Stimulated activated CD4-positive, alpha-beta T cell treated with anti-CD3 and anti-CD28 coated beads, Interleukin-1b, Interleukin-23, amount 100 ng/mL, for 1 hour (primary cell): ENCODE results near the gene MAEA.

ENCODE experiments used
- DNase-seq, 2 donors: peaks; one replicate each; pipeline ENCODE4 v3.0.0-alpha.2; 2020; ENCODE audit warnings: low read depth in 2 of 2

Gene MAEA

GRCh38 chr4:1289207-1290164 is at the start of gene MAEA:
Gene MAEA, plus strand, starts transcription at chr4:1289891. Its CDS starts 23 bp downstream, at chr4:1289914.
- DNase-seq: peak; percentile 89

- DNase-seq: no peak
Measured at GRCh38 chr4:1239950-1240307, 49.8 kb upstream of the MAEA start.

GRCh38 chr4:1240721-1241465 is 48.8 kb upstream of the MAEA start:
- no peak for DNase-seq

GRCh38 chr4:1241466-1241935 is 48.2 kb upstream of the MAEA start:
- no peak for DNase-seq

GRCh38 chr4:1241936-1242505 is 47.7 kb upstream of the MAEA start:
- DNase-seq: no peak

- no peak for DNase-seq
Measured at GRCh38 chr4:1242506-1243450, 46.9 kb upstream of the MAEA start.

- DNase-seq: no peak
Measured at GRCh38 chr4:1243451-1244080, 46.1 kb upstream of the MAEA start.

GRCh38 chr4:1244081-1244977 is 45.4 kb upstream of the MAEA start:
- DNase-seq: no peak

- no peak for DNase-seq
Measured at GRCh38 chr4:1244978-1245471, 44.7 kb upstream of the MAEA start.

- no peak for DNase-seq
Measured at GRCh38 chr4:1245481-1246051, 44.1 kb upstream of the MAEA start.

- no peak for DNase-seq
Measured at GRCh38 chr4:1246111-1246881, 43.4 kb upstream of the MAEA start.

GRCh38 chr4:1246901-1247863 is 42.5 kb upstream of the MAEA start:
- no peak for DNase-seq

GRCh38 chr4:1247864-1248244 is 41.8 kb upstream of the MAEA start:
- no peak for DNase-seq

- peak; percentile 70 to 74 for DNase-seq
Measured at GRCh38 chr4:1248245-1249147, 41.2 kb upstream of the MAEA start, which contains the start of gene CTBP1. Gene CTBP1, minus strand, starts transcription at chr4:1249130. Its CDS starts 7,799 bp downstream, at chr4:1241331.

GRCh38 chr4:1249148-1249730 is 40.5 kb upstream of the MAEA start:
- peak; percentile 62 to 66 for DNase-seq
